Omental fat pad (tissue), 4 donors: Measurements from ENCODE around the gene SLC22A1. TPM values are rescaled to one million over a fixed set of nuclear protein-coding genes. Genes with fewer than 3 reads are reported as not detected.

ENCODE experiments used
- ATAC-seq: fragments of 150-250 bp; one replicate; pipeline ENCODE4 v1.9.1; 2016; ENCODE audit warnings: mild to moderate bottlenecking, moderate library complexity; ENCODE audit not compliant: low FRiP score
- DNase-seq: peaks from one replicate; pipeline ENCODE4 v3.0.0-alpha.2; 2019; ENCODE audit warnings: low spot score
- CTCF ChIP-seq, 3 donors: fragments of 450-650 bp; IDR thresholded peaks; one replicate each; pipeline ENCODE4 v1.5.1; 2016 to 2017; ENCODE audit warnings: antibody characterized with exemption in 3 of 3, mild to moderate bottlenecking in 3 of 3, moderate library complexity in 2 of 3
- total RNA-seq, 4 donors: library from RNA; depleted of rRNA; stranded (reverse); fragments of >200 nt; gene quantifications; one replicate each; pipeline ENCODE4 v1.1.0, GENCODE V29; 2016

The SLC22A1 gene
- total RNA-seq, 4 donors from 2014 or later = 0.65 to 2.5 (median 1.0) TPM

- DNase-seq = no peak
- TF ChIP-seq CTCF (IDR thresholded peaks at IDR 0.05) = no peak
- no peak for ATAC-seq
These were observed 32.9 kb downstream of the SLC22A1 start for GRCh38 chr6:160154471-160154870.

- ATAC-seq (no peak), DNase-seq (no peak)
- no peak for TF ChIP-seq CTCF (IDR thresholded peaks at IDR 0.05)
These were observed 35.2 kb downstream of the SLC22A1 start for GRCh38 chr6:160156842-160157241.

- no peak for TF ChIP-seq CTCF (IDR thresholded peaks at IDR 0.05)
- no peak for ATAC-seq
- no peak for DNase-seq
These were observed 38.8 kb downstream of the SLC22A1 start for GRCh38 chr6:160160450-160160849.

- ATAC-seq (no peak), DNase-seq (no peak)
- no peak for TF ChIP-seq CTCF (IDR thresholded peaks at IDR 0.05)
These were observed 39.5 kb downstream of the SLC22A1 start for GRCh38 chr6:160160929-160161646.

- DNase-seq (no peak), ATAC-seq (no peak)
- TF ChIP-seq CTCF (IDR thresholded peaks at IDR 0.05) = no peak
These were observed 40.0 kb downstream of the SLC22A1 start for GRCh38 chr6:160161647-160161986.

GRCh38 chr6:160162030-160162566 is 40.5 kb downstream of the SLC22A1 start:
- no peak for ATAC-seq
- no peak for DNase-seq
- no peak for TF ChIP-seq CTCF (IDR thresholded peaks at IDR 0.05)

GRCh38 chr6:160163425-160163824 is 41.8 kb downstream of the SLC22A1 start:
- DNase-seq (no peak), ATAC-seq (no peak)
- no peak for TF ChIP-seq CTCF (IDR thresholded peaks at IDR 0.05)
